ENCODE results near the gene NKAIN4. TPM values are rescaled to one million over a fixed set of nuclear protein-coding genes. Genes with fewer than 3 reads are reported as not detected.

Gene NKAIN4
- polyA plus RNA-seq = not detected

DNA sequence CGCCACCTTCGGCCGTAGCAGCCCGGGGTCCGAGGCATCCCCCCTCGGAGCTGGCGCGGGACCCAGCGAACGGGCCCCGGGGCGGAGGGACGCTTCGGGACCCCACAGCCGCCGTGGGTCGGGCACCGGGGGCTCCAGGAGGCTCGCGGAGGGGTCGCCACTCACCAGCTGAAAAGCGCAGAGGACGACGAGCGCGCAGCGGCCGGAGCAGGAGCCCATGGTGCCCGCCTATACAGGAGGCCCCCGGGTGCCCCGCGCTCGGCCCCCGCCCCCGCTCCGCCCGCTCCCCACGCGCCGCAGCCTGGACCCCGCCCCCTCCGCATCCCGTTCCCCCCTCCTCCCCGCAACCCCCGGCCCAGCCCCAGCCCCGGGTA is at the start of gene NKAIN4:
Gene NKAIN4 (minus strand): TSS at position 232 of the 374 bp plus-strand sequence. CDS start 13 bp downstream, at position 219.
- Mint-ChIP-seq H3K9me3 (no peaks in the 10 kb centered on the region), H3K4me1 (peaks cover 0 to 4% of the 10 kb centered on the region in 2 donors), H3K36me3 (no peaks in the 10 kb centered on the region), H3K27me3 (ENCODE audit: low read depth in 3 of 3) (peaks cover 14 to 15% (median 14%) of the 10 kb centered on the region in 3 donors), H3K4me3 (peak within 1 kb of the TSS in 1 of 5 donors; percentile 20), H3K27ac (no peak within 1 kb of the TSS)
- DNase-seq = no peak

DNA sequence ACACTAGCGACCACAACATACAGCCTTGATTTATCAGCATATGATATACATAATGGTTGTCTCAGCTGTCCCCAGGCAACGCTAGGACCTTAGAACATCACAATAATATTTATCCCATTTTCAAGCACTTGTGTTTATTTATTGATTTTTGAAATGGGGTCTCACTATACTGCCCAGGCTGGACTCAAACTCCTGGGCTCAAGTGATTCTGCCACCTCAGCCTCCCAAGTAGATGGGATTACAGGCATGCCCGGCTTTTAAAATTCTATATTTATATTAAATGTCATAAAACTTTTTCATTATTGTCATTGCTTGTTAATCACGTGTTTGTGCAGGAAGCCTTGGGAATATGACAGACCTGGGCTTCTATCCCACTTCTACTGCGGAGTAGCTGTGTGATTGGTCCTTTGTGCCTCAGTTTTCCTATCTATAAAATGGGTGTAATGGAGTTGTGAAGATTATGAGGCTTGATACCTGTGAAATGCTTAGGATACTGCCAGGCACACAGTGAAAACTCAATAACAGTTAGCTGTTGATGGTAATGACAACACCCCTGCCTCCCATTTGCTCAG is 48.9 kb upstream of the NKAIN4 start:
- Mint-ChIP-seq H3K4me1 (no peaks in the 10 kb centered on the region), H3K4me3 (no peak overlapping the region), H3K27me3 (ENCODE audit: low read depth in 3 of 3) (peaks cover 2 to 8% (median 2%) of the 10 kb centered on the region in 3 donors), H3K9me3 (peaks cover 0 to 15% (median 3%) of the 10 kb centered on the region in 6 donors), H3K36me3 (peaks cover 0 to 4% (median 0%) of the 10 kb centered on the region in 3 donors), H3K27ac (no peak overlapping the region)
- no peak for DNase-seq

DNA sequence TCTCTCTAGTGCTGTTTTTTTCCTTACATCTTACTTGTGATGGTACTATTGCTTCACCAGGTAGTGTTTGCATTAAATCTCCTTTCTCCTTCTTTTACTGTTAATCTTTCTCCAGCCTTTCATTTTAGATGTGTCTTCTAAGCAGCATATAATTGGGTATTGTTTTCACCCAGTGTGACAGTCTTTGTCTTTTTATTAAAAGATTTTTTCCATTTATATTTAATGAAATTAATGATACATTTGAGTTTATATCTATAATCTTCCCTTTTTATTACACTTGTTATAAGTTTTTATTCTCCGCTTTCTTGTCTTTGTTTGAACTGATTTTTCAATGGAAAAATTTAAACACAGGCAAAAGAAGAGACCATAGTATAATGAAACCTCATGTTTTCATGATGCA is 47.4 kb upstream of the NKAIN4 start:
- DNase-seq = no peak
- peaks cover 0 to 4% (median 0%) of the 10 kb centered on the region in 3 donors for H3K36me3 Mint-ChIP-seq
- H3K4me1 Mint-ChIP-seq = no peaks in the 10 kb centered on the region
- H3K9me3 Mint-ChIP-seq = peaks cover 0 to 15% (median 3%) of the 10 kb centered on the region in 6 donors
- peaks cover 2 to 8% (median 2%) of the 10 kb centered on the region in 3 donors for H3K27me3 Mint-ChIP-seq (ENCODE audit: low read depth in 3 of 3)
- H3K27ac Mint-ChIP-seq = no peak overlapping the region
- H3K4me3 Mint-ChIP-seq = no peak overlapping the region

DNA sequence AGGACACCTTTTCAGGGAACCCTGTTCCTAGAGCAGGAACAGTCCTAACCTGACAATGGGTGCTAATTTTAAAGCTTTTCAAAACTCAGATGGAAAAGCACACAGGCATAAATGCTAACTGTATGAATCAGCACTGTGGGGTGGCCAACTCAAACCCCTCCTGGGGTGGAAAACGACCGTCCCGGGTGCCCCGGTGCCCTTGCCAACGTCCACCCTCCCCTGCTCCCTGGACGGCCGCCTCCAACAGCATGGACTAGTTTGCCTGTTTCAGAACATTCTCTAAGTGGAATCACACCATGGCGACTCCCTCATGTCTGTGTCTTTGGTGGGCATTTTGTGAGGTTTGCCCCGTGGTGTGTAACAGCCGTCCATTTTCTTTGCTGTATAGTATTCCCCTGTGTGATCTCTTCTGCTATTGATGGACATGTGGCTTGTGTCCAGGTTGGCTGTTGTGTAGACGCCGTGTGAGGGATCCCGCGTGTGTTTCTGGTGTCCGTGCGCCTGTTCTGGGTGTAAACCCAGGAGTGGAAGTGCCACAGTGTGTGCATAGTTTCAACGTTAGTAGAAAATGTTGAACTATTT is 44.6 kb upstream of the NKAIN4 start:
- Mint-ChIP-seq H3K27ac (no peak overlapping the region), H3K4me1 (no peaks in the 10 kb centered on the region), H3K4me3 (no peak overlapping the region), H3K36me3 (peaks cover 0 to 4% (median 0%) of the 10 kb centered on the region in 3 donors), H3K27me3 (ENCODE audit: low read depth in 3 of 3) (peaks cover 4 to 7% (median 5%) of the 10 kb centered on the region in 3 donors), H3K9me3 (peaks cover 0 to 15% (median 3%) of the 10 kb centered on the region in 6 donors)
- DNase-seq = no peak

DNA sequence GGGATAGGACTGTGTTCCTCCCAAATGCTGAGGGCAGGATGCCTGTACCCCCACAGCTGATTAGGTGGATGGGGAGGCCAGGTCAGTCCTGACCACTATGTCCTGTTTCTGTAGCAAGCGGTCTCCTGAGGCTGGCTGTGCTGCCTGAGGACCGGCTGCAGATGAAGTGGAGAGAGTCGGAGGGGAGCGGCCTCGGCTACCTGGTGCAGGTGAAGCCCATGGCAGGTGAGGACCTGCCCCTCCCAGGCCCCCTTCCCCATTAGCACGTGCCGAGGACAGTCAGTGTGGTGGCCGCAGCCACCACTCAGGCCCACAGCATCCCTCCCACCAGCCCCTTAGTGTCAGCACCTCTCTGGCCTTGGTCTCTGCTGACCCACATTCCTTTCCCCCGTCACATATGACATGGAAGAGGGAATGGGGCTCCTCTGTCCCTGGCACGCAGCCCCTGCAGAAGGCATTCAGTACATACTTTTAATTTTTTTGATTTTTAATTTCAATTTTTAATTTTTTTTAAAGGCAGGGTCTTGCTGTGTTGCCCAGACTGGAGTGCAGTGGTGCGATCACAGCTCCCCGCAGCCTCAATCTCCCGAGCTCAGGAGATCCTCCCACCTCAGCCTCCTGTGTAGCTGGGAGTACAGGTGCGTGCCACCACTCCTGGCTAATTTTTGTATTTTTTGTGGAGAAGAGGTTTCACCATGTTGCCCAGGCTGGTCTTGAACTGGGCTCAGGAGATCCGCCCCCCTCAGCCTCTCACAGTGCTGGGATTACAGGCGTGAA is 43.7 kb upstream of the NKAIN4 start:
- Mint-ChIP-seq H3K9me3 (peaks cover 0 to 15% (median 3%) of the 10 kb centered on the region in 6 donors), H3K27ac (no peak overlapping the region), H3K4me3 (no peak overlapping the region), H3K36me3 (peaks cover 0 to 4% (median 0%) of the 10 kb centered on the region in 3 donors), H3K4me1 (no peaks in the 10 kb centered on the region), H3K27me3 (ENCODE audit: low read depth in 3 of 3) (peaks cover 4 to 7% (median 5%) of the 10 kb centered on the region in 3 donors)
- DNase-seq = no peak

DNA sequence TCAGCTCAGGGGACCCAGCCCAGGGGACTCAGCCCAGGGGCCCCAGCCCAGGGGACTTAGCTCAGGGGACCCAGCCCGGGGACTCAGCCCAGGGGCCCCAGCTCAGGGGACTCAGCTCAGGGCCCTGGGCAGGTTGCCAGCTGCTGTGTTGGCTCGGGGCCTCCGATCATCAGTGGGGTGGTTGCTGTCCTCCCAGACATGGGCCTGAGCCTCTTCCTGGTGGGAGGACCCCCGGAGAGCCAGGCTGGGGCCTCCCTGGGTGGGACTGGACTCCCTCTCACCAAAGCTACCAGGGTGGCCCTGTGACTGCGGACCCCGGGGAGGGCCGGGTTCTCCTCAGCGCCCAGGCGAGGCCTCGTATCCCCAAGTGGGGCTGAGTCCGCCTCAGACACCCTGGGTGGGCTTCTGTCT is 43.1 kb upstream of the NKAIN4 start:
- Mint-ChIP-seq H3K4me1 (no peaks in the 10 kb centered on the region), H3K27me3 (ENCODE audit: low read depth in 3 of 3) (peaks cover 4 to 5% (median 4%) of the 10 kb centered on the region in 3 donors), H3K27ac (no peak overlapping the region), H3K9me3 (peaks cover 0 to 9% (median under 1%) of the 10 kb centered on the region in 6 donors), H3K4me3 (no peak overlapping the region), H3K36me3 (no peaks in the 10 kb centered on the region)
- DNase-seq = no peak

DNA sequence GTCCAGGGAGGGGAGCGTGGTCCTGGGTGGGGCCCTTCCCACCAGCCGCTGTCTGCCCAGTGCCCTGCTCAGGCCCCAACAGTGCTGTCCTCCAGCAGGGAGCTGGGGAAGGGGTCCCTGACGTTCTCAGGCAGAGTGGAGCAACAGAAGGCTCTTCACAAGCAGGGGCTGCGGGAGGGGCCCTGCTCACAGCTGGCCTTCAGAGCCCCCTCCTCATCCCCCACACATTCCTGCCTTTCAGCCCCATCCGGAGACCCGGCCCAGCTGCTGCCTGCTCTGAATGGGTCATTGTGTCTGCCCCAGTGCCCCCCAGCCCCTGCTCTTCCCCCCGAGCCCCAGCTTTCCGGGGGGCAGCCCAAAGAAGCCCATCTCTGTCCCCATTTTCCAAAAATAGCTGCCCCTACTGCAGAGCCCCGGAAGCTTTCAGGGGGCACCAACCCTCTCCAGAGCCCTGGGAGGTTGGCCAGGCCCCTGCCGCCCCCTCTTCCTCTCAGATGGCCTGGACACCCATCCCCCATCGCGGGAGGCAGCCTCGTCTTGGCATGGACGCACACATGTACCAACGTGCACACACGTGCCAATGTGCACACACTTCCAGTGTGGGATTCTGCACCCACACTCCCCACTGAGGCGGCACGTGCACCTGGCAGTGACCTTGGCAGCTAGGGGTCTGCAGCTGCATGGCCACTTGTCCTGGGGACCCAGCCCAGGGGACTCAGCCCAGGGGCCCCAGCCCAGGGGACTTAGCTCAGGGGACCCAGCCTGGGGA is 42.5 kb upstream of the NKAIN4 start:
- no peak overlapping the region for H3K27ac Mint-ChIP-seq
- DNase-seq = no peak
- no peak overlapping the region for H3K4me3 Mint-ChIP-seq

DNA sequence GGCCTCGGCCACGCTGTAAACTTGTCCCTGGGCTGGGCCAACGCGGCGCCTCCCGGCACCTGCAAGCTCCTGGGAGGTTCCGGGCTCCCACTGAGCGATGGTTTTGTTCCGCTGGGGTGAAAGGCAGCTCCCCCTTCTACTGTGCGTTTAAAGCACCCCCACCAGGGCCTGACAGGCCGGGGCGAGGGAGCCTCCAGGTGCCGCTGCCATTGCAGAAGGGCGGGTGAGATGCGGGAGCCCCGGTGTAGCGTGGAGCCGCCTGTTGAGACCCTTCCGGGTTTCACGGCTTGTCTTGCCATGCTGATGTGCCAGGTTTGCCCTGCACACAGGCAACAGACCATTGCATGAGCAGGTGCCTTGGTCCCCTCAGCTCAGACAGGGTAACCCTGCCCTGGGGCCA is 41.6 kb upstream of the NKAIN4 start:
- H3K9me3 Mint-ChIP-seq = no peaks in the 10 kb centered on the region
- DNase-seq = no peak
- peaks cover 2 to 5% (median 4%) of the 10 kb centered on the region in 3 donors for H3K27me3 Mint-ChIP-seq (ENCODE audit: low read depth in 3 of 3)
- no peak overlapping the region for H3K4me3 Mint-ChIP-seq
- no peaks in the 10 kb centered on the region for H3K36me3 Mint-ChIP-seq
- no peaks in the 10 kb centered on the region for H3K4me1 Mint-ChIP-seq
- H3K27ac Mint-ChIP-seq = no peak overlapping the region

More for the DNA sequence above, 42.5 kb upstream of the NKAIN4 start:
- Mint-ChIP-seq H3K36me3 (no peaks in the 10 kb centered on the region), H3K4me1 (no peaks in the 10 kb centered on the region), H3K27me3 (ENCODE audit: low read depth in 3 of 3) (peaks cover 4 to 5% (median 4%) of the 10 kb centered on the region in 3 donors), H3K9me3 (peaks cover 0 to 5% (median 0%) of the 10 kb centered on the region in 6 donors)

DNA sequence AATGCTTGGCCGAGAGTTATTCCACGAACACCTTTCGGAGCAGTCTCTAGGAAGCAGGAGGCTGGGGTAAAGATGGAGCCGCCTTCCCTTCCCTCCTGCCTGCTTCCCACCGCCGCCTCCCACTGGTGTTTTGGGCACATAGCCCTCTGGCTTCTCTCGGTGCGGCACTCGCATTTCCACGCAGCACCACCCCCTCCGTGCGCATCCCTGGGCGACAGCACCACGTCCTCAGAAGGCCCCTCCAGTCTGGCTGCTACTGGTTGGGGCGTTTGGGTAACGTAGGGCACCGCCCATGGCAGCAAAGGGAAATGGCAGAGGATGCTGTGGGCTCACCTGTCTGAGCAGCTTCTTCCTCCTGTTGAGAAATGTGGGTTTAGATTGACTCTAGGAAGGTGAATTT is 41.2 kb upstream of the NKAIN4 start:
- no peak overlapping the region for H3K27ac Mint-ChIP-seq

DNA sequence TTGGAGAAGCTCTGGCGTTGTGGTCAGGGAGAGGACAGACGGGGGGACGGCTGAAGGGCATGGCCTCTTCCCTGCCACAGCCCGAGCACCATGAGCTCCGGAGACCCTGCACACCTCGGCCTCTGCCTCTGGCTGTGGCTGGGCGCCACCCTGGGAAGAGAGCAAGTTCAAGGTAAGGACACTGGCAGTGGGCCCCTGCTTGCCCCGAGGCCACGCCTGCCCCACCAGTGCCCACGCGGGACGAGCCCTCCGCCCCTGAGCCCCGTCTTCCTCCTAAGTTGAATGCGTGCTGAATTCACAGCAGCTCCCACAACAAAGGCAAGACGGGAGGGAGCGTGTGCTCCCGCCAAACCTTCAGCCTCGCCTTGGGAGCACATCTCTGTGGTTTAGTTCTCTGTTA is 40.8 kb upstream of the NKAIN4 start:
- Mint-ChIP-seq H3K27ac (no peak overlapping the region), H3K9me3 (no peaks in the 10 kb centered on the region), H3K36me3 (no peaks in the 10 kb centered on the region), H3K27me3 (ENCODE audit: low read depth in 3 of 3) (peaks cover 2 to 5% (median 2%) of the 10 kb centered on the region in 3 donors), H3K4me1 (no peaks in the 10 kb centered on the region), H3K4me3 (no peak overlapping the region)
- no peak for DNase-seq

More for the DNA sequence above, 41.2 kb upstream of the NKAIN4 start:
- no peaks in the 10 kb centered on the region for H3K9me3 Mint-ChIP-seq
- DNase-seq = no peak
- peaks cover 2 to 5% (median 4%) of the 10 kb centered on the region in 3 donors for H3K27me3 Mint-ChIP-seq (ENCODE audit: low read depth in 3 of 3)
- no peaks in the 10 kb centered on the region for H3K4me1 Mint-ChIP-seq
- no peak overlapping the region for H3K4me3 Mint-ChIP-seq
- no peaks in the 10 kb centered on the region for H3K36me3 Mint-ChIP-seq

DNA sequence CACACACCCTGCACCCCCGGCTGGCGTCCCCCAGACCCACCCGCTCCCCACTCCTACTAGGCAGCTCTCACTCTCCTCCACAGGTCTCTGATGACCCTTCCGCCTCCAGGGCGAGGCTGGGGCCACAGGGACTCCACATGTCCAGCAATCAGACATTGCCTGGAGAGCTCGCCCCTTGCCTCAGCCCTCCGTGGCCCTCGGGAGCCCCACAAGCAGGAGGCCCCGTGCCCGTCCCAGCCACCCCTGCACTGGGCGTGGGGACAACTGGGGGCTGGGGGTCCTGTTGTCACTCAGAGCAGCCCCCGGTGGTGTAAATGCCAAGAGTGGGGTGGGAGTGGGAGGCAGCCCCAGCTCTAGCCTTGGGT is 40.3 kb upstream of the NKAIN4 start:
- Mint-ChIP-seq H3K27me3 (ENCODE audit: low read depth in 3 of 3) (peaks cover 2 to 5% (median 2%) of the 10 kb centered on the region in 3 donors), H3K4me1 (no peaks in the 10 kb centered on the region), H3K36me3 (no peaks in the 10 kb centered on the region), H3K9me3 (no peaks in the 10 kb centered on the region), H3K27ac (no peak overlapping the region), H3K4me3 (no peak overlapping the region)
- DNase-seq = no peak

DNA sequence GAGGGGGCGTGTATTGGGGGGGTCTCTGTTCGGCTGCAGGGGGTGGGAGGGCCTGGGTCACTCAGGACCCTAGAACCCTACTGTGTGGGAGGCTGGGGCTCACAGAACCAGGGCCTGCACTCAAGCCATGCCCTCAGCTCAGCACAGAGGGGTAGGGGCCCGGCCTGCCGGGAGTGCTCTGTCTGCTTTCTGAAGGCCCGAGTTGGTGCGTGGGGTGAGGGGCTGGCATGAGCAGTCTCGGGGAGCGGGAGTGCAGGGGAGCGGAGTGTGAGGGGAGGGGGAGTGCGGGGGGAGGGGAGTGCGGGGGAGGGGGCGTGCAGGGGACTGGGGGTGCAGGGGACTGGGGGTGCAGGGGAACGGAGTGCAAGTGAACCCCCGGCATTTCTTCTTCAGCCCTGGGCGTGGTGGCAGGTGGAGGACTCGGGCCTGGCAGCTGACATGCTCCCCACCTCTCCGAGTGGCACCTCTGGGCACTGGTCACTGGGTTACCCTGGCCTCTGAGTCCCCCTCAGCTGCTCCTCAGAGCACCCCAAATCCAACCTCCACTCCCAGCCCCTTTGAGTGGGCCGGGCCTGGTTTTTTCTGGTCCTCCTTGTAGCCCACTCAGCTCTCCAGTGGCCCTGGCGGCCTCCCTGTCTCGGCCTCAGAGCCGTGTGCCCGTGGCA is 39.7 kb upstream of the NKAIN4 start:
- Mint-ChIP-seq H3K4me3 (no peak overlapping the region), H3K9me3 (no peaks in the 10 kb centered on the region), H3K27me3 (ENCODE audit: low read depth in 3 of 3) (peaks cover 2 to 5% (median 2%) of the 10 kb centered on the region in 3 donors), H3K27ac (no peak overlapping the region), H3K36me3 (no peaks in the 10 kb centered on the region), H3K4me1 (no peaks in the 10 kb centered on the region)
- DNase-seq = no peak

DNA sequence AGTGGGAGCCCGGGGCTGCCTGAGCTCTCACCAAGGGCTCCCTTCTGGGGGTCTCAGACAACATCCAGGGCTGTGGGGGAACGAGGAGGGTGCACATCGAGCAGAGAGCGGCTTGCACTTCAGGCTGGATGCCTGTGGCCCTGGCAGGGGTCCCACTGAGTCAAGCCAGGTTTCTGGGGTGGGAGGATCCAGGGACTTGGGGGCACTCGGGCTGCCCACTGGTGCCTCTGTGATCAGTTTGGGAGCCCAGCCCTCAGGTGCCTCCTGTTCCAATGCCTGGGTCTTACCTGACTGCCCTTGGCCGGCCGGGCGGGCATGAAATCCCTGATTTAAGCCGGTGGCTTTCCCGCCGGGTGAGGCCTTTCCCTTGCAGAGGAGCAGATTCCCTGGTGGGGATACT is 39.2 kb upstream of the NKAIN4 start:
- no peak overlapping the region for H3K27ac Mint-ChIP-seq
- no peak for DNase-seq
- no peaks in the 10 kb centered on the region for H3K4me1 Mint-ChIP-seq
- no peaks in the 10 kb centered on the region for H3K9me3 Mint-ChIP-seq
- H3K36me3 Mint-ChIP-seq = no peaks in the 10 kb centered on the region
- H3K27me3 Mint-ChIP-seq (ENCODE audit: low read depth in 3 of 3) = peaks cover 2 to 5% (median 2%) of the 10 kb centered on the region in 3 donors
- no peak overlapping the region for H3K4me3 Mint-ChIP-seq
